ENCODE results near the gene SLC35D3.
"Not testable (repeated sequence)": the region's sequence is repeated elsewhere in the genome, so short reads cannot be mapped to it uniquely, and the experiment has no call there.

The SLC35D3 gene

GRCh38 chr6:136921936-136922684 lies at the start of gene SLC35D3:
Gene SLC35D3 (plus strand): TSS chr6:136922301. CDS start chr6:136922429, 128 bp downstream.
- no peak for DNase-seq

- no peak for DNase-seq
Measured at GRCh38 chr6:136873748-136874147, 48.4 kb upstream of the SLC35D3 start.

- not testable (repeated sequence) for DNase-seq
Measured at GRCh38 chr6:136876469-136876868, 45.6 kb upstream of the SLC35D3 start.

GRCh38 chr6:136880748-136881460 lies 41.2 kb upstream of the SLC35D3 start:
- DNase-seq: no peak

GRCh38 chr6:136886091-136886490 lies 36.0 kb upstream of the SLC35D3 start:
- no peak for DNase-seq

GRCh38 chr6:136887953-136888352 lies 34.1 kb upstream of the SLC35D3 start:
- no peak for DNase-seq

GRCh38 chr6:136889271-136890193 lies 32.6 kb upstream of the SLC35D3 start:
- no peak for DNase-seq

- DNase-seq: no peak
Measured at GRCh38 chr6:136890194-136890839, 31.8 kb upstream of the SLC35D3 start.

- DNase-seq: no peak
Measured at GRCh38 chr6:136890986-136891385, 31.1 kb upstream of the SLC35D3 start.

GRCh38 chr6:136893187-136893586 lies 28.9 kb upstream of the SLC35D3 start:
- DNase-seq: no peak

GRCh38 chr6:136895901-136896300 lies 26.2 kb upstream of the SLC35D3 start:
- DNase-seq: no peak

- DNase-seq: no peak
Measured at GRCh38 chr6:136897071-136897470, 25.0 kb upstream of the SLC35D3 start.

GRCh38 chr6:136901212-136901784 lies 20.8 kb upstream of the SLC35D3 start:
- DNase-seq: no peak

GRCh38 chr6:136904477-136904876 lies 17.6 kb upstream of the SLC35D3 start:
- not testable (repeated sequence) for DNase-seq

- no peak for DNase-seq
Measured at GRCh38 chr6:136914947-136915346, 7.2 kb upstream of the SLC35D3 start.

GRCh38 chr6:136918706-136919105 lies 3.4 kb upstream of the SLC35D3 start:
- no peak for DNase-seq

GRCh38 chr6:136920216-136920615 lies 1.9 kb upstream of the SLC35D3 start:
- no peak for DNase-seq

GRCh38 chr6:136920671-136921380 lies 1.3 kb upstream of the SLC35D3 start:
- no peak for DNase-seq

- no peak for DNase-seq
Measured at GRCh38 chr6:136921381-136921935, 643 bp upstream of the SLC35D3 start.

- no peak for DNase-seq
Measured at GRCh38 chr6:136922685-136923006, 545 bp downstream of the SLC35D3 start.

All from activated gamma-delta T cell treated with Interleukin-2 at 50 U/mL for 16 hours (primary cell).